ENCODE results near the gene GMDS. TPM values are rescaled to one million over a fixed set of nuclear protein-coding genes. Genes with fewer than 3 reads are reported as not detected.

Gene GMDS
- total and polyA plus RNA-seq, 9 donors = 6.6 to 20.6 (median 11.0) TPM

DNA sequence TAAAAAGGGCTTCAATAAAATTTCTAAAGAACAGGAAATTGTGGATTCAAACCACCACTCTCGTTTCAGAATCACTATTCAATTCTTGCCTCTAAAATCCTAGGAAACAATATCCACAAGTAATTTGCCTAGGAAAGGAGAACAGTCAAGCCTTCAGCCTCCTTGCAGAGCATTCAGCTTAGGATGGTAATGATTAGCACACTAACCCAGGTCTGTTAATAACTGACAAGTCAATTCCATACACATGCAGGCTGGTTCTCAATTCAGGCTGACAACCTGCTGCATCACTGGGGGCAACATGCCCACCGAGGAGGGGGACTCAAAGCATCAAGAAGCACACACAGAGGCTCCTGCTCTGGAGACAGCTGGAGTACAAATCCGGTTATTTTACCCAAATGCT lies 57.6 kb downstream of the GMDS start:
- Histone ChIP-seq H3K4me3 (no peak overlapping the region), H3K27ac (no peak overlapping the region)

DNA sequence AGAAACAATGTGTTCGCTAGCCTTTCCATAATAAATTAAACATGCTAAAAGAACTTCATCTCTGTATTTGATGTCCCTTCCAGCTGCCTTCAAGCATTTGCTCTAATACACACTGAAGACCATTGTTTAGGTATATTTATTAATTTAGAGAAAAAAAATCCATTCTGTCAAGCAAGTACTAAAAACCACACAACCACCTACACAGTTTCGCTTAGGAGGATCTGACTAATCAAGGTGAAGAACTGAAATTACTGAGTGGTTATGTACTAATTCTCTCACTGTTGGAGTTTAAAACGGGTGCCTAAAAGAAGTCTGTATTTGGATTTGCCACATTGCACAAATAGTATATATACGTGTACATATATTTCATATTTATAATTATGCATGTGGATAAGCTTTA lies 58.9 kb downstream of the GMDS start:
- Histone ChIP-seq H3K36me3 (no peaks in the 10 kb centered on the region), H3K9me3 (no peaks in the 10 kb centered on the region), H3K27me3 (no peaks in the 10 kb centered on the region), H3K4me1 (ENCODE audit: insufficient read depth) (no peaks in the 10 kb centered on the region), H3K27ac (no peak overlapping the region), H3K4me3 (no peak overlapping the region)
- 93 to 96% (median 94%) methylated on average over 4 of the region's 4 CpGs for WGBS, 3 donors
- TF ChIP-seq, protein P1, sequence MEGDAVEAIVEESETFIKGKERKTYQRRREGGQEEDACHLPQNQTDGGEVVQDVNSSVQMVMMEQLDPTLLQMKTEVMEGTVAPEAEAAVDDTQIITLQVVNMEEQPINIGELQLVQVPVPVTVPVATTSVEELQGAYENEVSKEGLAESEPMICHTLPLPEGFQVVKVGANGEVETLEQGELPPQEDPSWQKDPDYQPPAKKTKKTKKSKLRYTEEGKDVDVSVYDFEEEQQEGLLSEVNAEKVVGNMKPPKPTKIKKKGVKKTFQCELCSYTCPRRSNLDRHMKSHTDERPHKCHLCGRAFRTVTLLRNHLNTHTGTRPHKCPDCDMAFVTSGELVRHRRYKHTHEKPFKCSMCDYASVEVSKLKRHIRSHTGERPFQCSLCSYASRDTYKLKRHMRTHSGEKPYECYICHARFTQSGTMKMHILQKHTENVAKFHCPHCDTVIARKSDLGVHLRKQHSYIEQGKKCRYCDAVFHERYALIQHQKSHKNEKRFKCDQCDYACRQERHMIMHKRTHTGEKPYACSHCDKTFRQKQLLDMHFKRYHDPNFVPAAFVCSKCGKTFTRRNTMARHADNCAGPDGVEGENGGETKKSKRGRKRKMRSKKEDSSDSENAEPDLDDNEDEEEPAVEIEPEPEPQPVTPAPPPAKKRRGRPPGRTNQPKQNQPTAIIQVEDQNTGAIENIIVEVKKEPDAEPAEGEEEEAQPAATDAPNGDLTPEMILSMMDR (IDR thresholded peaks at IDR 0.05) = no peak
- TF ChIP-seq EP300 (IDR thresholded peaks at IDR 0.05) (no peak), POLR2A (IDR thresholded peaks at IDR 0.05) (no peak)
- intact Hi-C loops (cut with DNase I) = no loop called here
- no peak for DNase-seq

More for the DNA sequence above, 57.6 kb downstream of the GMDS start:
- no peak for DNase-seq
- H3K9me3 ChIP-seq = no peaks in the 10 kb centered on the region
- TF ChIP-seq EP300 (IDR thresholded peaks at IDR 0.05) = no peak
- TF ChIP-seq, protein P1 (IDR thresholded peaks at IDR 0.05) = no peak
- TF ChIP-seq POLR2A (IDR thresholded peaks at IDR 0.05) = no peak
- intact Hi-C loops (cut with DNase I) = no loop called here
- H3K36me3 ChIP-seq = no peaks in the 10 kb centered on the region
- H3K27me3 ChIP-seq = no peaks in the 10 kb centered on the region
- no peaks in the 10 kb centered on the region for H3K4me1 ChIP-seq (ENCODE audit: insufficient read depth)
- 85 to 90% (median 87%) methylated on average over 3 of the region's 3 CpGs for WGBS, 3 donors

DNA sequence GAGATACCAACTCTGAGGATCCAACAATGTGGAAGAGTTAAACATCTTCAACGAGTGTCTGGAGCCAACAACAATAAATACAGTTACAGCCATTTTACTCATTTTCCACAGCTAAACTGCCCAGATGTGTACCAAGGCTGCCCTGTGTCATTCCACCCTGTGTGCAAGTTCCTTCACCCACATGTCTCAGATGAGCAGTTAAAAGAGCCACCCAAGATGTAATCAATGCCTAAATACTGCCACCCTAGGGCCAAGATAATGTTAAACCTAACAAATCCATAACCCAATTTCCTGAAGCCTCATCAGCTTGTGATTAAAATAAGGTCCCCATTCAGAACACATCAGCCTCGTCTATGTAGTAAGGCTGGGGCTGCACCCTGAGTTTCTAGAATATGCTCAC lies 59.9 kb downstream of the GMDS start:
- TF ChIP-seq, protein P1 (IDR thresholded peaks at IDR 0.05) = no peak
- TF ChIP-seq POLR2A (IDR thresholded peaks at IDR 0.05) (no peak), EP300 (IDR thresholded peaks at IDR 0.05) (no peak)
- no peak overlapping the region for H3K27ac ChIP-seq
- no peaks in the 10 kb centered on the region for H3K9me3 ChIP-seq
- H3K4me3 ChIP-seq = no peak overlapping the region
- DNase-seq = no peak
- 51 to 68% (median 64%) methylated on average over 2 of the region's 2 CpGs for WGBS, 3 donors
- intact Hi-C loops (cut with DNase I) = no loop called here
- H3K36me3 ChIP-seq = no peaks in the 10 kb centered on the region
- H3K4me1 ChIP-seq (ENCODE audit: insufficient read depth) = no peaks in the 10 kb centered on the region
- H3K27me3 ChIP-seq = no peaks in the 10 kb centered on the region

DNA sequence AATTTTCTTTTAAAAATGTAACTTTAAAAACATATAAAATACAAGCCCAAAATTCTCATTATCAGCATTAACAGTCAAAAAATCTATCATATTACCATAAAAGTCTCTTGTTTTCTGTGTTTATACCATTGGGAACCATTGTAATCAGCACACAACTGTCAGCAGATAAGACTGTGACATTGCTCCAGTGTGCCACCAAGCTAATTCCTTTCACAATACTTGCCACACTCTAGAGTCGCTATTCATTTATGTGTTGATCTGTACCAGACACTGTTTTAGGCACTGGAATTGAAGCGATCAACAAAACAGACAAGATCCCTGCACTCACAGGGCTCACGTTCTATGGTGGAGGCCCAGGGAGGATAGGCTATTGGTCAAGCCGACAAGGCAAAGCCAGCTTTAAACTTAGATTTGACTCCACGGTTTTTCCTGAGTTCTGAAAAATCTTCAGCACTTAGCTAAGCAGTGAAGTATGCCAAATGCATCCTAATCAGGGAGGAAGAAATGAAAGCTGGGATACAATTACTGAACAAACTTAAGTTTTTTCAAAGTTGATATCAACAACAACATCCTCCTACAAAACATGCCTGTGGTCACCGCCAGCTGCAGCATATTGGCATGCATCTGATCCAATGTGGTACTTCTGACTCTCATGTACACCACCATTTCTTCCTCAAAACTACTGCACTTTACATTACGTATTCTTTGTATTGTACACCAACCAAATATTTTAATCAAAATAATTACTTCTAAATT lies 60.5 kb downstream of the GMDS start:
- TF ChIP-seq POLR2A (IDR thresholded peaks at IDR 0.05) (no peak), EP300 (IDR thresholded peaks at IDR 0.05) (no peak)
- TF ChIP-seq, protein P1 (IDR thresholded peaks at IDR 0.05) = no peak

More for the DNA sequence above, 60.5 kb downstream of the GMDS start:
- Histone ChIP-seq H3K9me3 (no peaks in the 10 kb centered on the region), H3K27ac (no peak overlapping the region), H3K27me3 (no peaks in the 10 kb centered on the region), H3K36me3 (no peaks in the 10 kb centered on the region), H3K4me3 (no peak overlapping the region), H3K4me1 (ENCODE audit: insufficient read depth) (no peaks in the 10 kb centered on the region)
- DNase-seq = no peak
- intact Hi-C loops (cut with DNase I) = no loop called here
- 51 to 72% (median 64%) methylated on average over 7 of the region's 7 CpGs for WGBS, 3 donors

Measured in ovary (tissue), 9 donors.